ENCODE results near the gene SRC. TPM values are rescaled to one million over a fixed set of nuclear protein-coding genes. Genes with fewer than 3 reads are reported as not detected.

Gene SRC
- total RNA-seq, 6 experiments from 2014 or later = 22.0 to 35.6 (median 24.6) TPM

DNA sequence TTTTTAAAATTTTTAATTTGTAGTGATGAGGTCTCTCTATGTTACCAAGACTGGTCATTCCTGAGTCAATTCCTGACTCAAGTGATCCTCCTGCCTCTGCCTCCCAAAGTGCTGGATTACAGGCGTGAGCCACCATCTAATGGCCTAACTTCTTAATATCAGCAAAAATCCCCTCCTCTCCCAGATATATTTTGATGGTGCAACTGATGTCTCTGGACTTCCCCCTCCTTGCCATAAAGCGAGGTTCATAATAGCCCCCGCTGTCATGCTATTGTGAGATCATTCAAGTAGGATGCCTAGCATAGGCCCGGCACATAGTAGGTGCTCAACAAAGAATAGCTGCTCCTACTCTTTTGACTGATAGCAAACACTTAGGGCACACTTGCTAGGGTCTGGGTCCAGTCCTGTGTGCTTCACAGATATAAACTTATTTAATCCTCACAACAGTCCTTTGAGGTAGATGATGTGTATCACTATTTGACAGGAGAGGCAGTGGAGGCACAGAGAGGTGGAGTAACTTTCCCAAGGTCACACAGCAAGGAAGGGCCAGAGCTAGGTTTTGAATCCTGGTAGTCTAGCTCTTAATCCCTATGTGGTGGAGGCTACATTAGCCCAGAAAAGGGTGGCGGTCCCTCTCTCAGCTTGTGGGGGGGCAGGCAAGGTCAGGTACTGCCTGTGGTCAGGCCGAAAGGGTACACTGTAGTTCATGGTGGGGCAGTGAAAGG lies 14.6 kb downstream of the SRC start:
- H3K9me3 Mint-ChIP-seq = no peaks in the 10 kb centered on the region
- TF ChIP-seq, protein P1, sequence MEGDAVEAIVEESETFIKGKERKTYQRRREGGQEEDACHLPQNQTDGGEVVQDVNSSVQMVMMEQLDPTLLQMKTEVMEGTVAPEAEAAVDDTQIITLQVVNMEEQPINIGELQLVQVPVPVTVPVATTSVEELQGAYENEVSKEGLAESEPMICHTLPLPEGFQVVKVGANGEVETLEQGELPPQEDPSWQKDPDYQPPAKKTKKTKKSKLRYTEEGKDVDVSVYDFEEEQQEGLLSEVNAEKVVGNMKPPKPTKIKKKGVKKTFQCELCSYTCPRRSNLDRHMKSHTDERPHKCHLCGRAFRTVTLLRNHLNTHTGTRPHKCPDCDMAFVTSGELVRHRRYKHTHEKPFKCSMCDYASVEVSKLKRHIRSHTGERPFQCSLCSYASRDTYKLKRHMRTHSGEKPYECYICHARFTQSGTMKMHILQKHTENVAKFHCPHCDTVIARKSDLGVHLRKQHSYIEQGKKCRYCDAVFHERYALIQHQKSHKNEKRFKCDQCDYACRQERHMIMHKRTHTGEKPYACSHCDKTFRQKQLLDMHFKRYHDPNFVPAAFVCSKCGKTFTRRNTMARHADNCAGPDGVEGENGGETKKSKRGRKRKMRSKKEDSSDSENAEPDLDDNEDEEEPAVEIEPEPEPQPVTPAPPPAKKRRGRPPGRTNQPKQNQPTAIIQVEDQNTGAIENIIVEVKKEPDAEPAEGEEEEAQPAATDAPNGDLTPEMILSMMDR (IDR thresholded peaks at IDR 0.05) = no peak
- no peak for DNase-seq
- peak overlapping the region; percentile 15; the same call in 1 of the 2 replicates for H3K27ac Mint-ChIP-seq
- peaks cover 3% of the 10 kb centered on the region for H3K36me3 Mint-ChIP-seq (ENCODE audit: low read depth)
- H3K27me3 Mint-ChIP-seq (ENCODE audit: insufficient read depth) = no peaks in the 10 kb centered on the region
- H3K4me1 Mint-ChIP-seq (ENCODE audit: low read depth) = peaks cover 12% of the 10 kb centered on the region
- no peak overlapping the region for H3K4me3 Mint-ChIP-seq

DNA sequence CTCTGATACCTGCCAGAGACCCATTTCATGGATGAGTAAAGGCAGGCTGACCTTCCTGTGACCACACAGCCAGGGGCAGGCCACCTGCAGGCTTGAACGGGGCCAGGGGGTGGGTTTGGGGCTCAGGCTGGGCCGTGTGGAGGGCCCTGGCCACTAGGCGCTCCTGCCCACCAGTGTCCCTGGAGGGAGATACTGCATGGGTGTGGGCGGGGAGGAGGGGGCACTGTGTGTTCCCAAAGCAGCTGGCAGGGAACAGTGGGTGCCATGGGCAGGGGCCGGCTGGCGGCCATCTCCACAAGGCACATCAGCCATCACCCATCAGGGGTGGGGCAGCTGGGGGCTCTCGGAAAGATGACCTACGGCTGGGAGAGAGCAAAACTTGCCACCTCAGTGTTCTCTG lies 15.4 kb downstream of the SRC start:
- DNase-seq = no peak
- H3K9me3 Mint-ChIP-seq = no peaks in the 10 kb centered on the region
- H3K36me3 Mint-ChIP-seq (ENCODE audit: low read depth) = peaks cover 11% of the 10 kb centered on the region
- H3K27me3 Mint-ChIP-seq (ENCODE audit: insufficient read depth) = no peaks in the 10 kb centered on the region
- no peak overlapping the region for H3K27ac Mint-ChIP-seq
- H3K4me1 Mint-ChIP-seq (ENCODE audit: low read depth) = peaks cover 5% of the 10 kb centered on the region
- no peak overlapping the region for H3K4me3 Mint-ChIP-seq
- TF ChIP-seq, protein P1 (IDR thresholded peaks at IDR 0.05) = no peak

DNA sequence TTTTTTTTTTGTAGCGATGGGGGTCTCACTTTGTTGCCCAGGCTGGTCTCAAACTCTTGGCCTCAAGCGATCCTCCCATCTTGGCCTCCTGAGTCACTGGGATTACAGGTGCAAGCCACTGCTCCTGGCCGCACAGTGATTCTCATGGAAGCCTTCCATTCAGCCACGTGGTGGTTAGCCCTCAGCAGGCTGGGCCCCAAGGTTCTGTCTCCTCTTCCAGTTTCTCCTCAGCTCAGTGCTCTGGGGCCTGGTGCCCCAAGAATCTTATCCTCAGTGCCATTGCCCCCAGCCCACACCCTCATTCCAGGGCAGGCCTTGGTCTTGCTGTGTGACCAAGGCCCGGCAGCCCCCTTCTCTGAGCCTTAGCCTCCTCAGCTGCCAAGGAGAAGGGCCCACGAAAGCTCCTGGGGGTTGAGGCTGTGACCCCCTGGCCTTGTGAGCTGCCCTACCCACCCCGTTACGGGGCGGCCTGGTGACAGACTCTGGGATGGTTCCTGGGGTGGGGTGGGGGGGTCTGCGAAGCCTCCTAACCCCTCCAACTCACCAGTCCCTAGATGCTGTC lies 16.4 kb downstream of the SRC start:
- no peaks in the 10 kb centered on the region; the same call in 1 of the 2 replicates for H3K4me1 Mint-ChIP-seq (ENCODE audit: low read depth)
- H3K27ac Mint-ChIP-seq = no peak overlapping the region
- H3K9me3 Mint-ChIP-seq = no peaks in the 10 kb centered on the region
- no peaks in the 10 kb centered on the region for H3K27me3 Mint-ChIP-seq (ENCODE audit: insufficient read depth)
- DNase-seq = no peak
- TF ChIP-seq, protein P1 (IDR thresholded peaks at IDR 0.05) = no peak
- H3K36me3 Mint-ChIP-seq (ENCODE audit: low read depth) = peaks cover 15% of the 10 kb centered on the region
- no peak overlapping the region for H3K4me3 Mint-ChIP-seq

DNA sequence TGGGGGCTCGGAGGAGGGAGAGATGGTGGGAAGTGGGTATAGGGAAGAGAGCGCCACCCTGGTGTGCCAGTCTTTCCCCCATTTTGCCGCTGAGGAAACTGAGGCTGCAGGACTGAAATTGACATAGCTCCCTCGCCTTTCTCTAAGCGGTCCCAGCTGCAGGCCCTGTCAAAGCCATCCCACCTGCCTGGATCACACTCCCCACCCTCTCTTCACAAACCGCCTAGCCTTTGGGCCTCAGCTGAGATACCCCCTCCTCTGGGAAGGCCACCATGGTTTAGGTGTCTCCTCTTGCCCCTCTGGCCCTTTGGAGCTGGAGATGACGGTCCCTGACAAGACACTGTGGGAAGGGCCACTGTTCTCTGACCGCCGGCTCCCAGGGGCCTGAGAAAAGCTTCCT lies 16.9 kb downstream of the SRC start:
- H3K9me3 Mint-ChIP-seq = no peaks in the 10 kb centered on the region

DNA sequence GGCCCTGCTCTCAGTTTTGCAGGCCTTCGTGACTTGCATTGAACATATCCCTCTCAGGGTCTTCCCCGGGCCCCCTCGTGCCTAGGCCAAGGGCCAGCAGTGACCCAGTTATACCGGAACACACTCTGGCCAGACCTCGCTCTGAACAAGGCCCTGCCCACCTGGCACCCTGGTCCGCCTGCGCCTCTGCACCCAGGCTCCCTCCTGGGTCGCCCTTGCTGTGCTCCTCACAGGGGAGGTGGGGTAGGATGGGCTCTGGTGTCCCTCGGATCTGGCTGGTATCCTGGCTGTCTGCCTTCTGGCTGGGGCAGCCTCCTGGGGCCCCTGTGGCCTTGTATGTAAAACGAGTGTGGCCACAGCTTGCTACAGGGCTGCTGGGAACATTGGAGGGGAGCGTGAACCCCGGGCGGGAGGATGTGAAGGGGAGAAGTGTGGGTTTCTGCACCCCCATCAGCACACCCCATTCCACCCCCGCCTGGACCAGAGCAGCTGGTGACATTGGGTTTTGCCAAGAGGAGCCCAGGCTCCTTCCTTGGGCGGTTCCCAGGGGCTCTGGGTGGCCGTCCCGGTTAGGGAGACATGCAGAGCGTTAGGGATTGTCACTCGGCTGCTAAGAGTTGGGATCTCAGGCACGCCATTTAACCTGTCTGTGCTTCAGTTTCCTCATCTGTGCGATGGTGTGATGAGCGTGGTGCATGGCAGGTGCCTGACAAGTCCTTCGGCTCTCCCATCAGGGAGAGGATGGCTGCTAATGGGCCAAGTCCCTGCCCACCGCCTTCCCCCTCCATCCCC lies 17.5 kb downstream of the SRC start:
- no peaks in the 10 kb centered on the region for H3K9me3 Mint-ChIP-seq

More for the DNA sequence above, 16.9 kb downstream of the SRC start:
- peaks cover 15% of the 10 kb centered on the region for H3K36me3 Mint-ChIP-seq (ENCODE audit: low read depth)
- no peak overlapping the region for H3K4me3 Mint-ChIP-seq
- H3K27me3 Mint-ChIP-seq (ENCODE audit: insufficient read depth) = no peaks in the 10 kb centered on the region
- H3K4me1 Mint-ChIP-seq (ENCODE audit: low read depth) = no peaks in the 10 kb centered on the region; the same call in 1 of the 2 replicates
- TF ChIP-seq, protein P1 (IDR thresholded peaks at IDR 0.05) = no peak
- H3K27ac Mint-ChIP-seq = no peak overlapping the region
- DNase-seq = no peak

More for the DNA sequence above, 17.5 kb downstream of the SRC start:
- Mint-ChIP-seq H3K36me3 (ENCODE audit: low read depth) (peaks cover 15% of the 10 kb centered on the region), H3K4me1 (ENCODE audit: low read depth) (no peaks in the 10 kb centered on the region; the same call in 1 of the 2 replicates), H3K4me3 (no peak overlapping the region), H3K27ac (no peak overlapping the region), H3K27me3 (ENCODE audit: insufficient read depth) (no peaks in the 10 kb centered on the region)
- TF ChIP-seq, protein P1 (IDR thresholded peaks at IDR 0.05) = no peak
- DNase-seq = no peak
